Panc1 (cell line): Measurements from ENCODE around the gene CTNNA1. TPM values are rescaled to one million over a fixed set of nuclear protein-coding genes. Genes with fewer than 3 reads are reported as not detected.

Experiments
- ATAC-seq: fragments of 200-7000 bp; cut with Tn5 transposase; 2 replicates; pipeline ENCODE4 v1.9.1; 2020; ENCODE audit warnings: mild to moderate bottlenecking, moderate library complexity
- BruUV-seq: library from RNA; stranded (reverse); fragments of 400-500 nt; replicated peaks from 2 replicates; lab custom pipeline; 2021; lab: Mats Ljungman, UMichigan
- CTCF ChIA-PET: fragments of 300-600 bp; sonication (Branson Sonifier 250); formaldehyde crosslinking; loops from one replicate; lab custom pipeline; 2022; ENCODE audit warnings: antibody characterized with exemption; lab: Charles Lee
- POLR2A ChIA-PET: fragments of 300-600 bp; sonication (Branson Sonifier 250); formaldehyde crosslinking; loops from one replicate; lab custom pipeline; 2022; ENCODE audit warnings: antibody characterized with exemption; lab: Charles Lee
- DNase-seq: peaks from one replicate; pipeline ENCODE4 v3.0.0-alpha.2; 2010; ENCODE audit warnings: low read depth, low spot score
- H3K27ac ChIP-seq: 2 replicates; pipeline ENCODE4 v1.5.1; 2011; ENCODE audit warnings: mild to moderate bottlenecking, low read length, inconsistent platforms
- H3K27me3 ChIP-seq: fragments of 200-500 bp; sonication (Bioruptor generic); 2 replicates; pipeline ENCODE4 v1.6.0; 2014; ENCODE audit warnings: low read length, inconsistent platforms; ENCODE audit not compliant: control insufficient read depth, insufficient read depth
- H3K36me3 ChIP-seq: fragments of 200-500 bp; sonication (Bioruptor generic); 2 replicates; pipeline ENCODE4 v1.5.1; 2014; ENCODE audit warnings: inconsistent platforms, mild to moderate bottlenecking, low read length, moderate library complexity; ENCODE audit not compliant: control insufficient read depth, insufficient read depth
- H3K4me1 ChIP-seq: 2 replicates; pipeline ENCODE4 v1.5.1; 2011; ENCODE audit warnings: inconsistent platforms, mild to moderate bottlenecking, low read length, moderate library complexity; ENCODE audit not compliant: control insufficient read depth, insufficient read depth
- H3K4me3 ChIP-seq, 2 experiments: 2 replicates each; pipeline ENCODE4 v1.5.1; 2011 to 2012; ENCODE audit warnings: low read depth in 2 of 2, low read length in 2 of 2, mild to moderate bottlenecking in 2 of 2, inconsistent platforms in 1 of 2, moderate library complexity in 1 of 2
- H3K9me3 ChIP-seq: fragments of 200-500 bp; sonication (Bioruptor generic); 2 replicates; pipeline ENCODE4 v1.5.1; 2014; ENCODE audit warnings: low read depth, mild to moderate bottlenecking, inconsistent platforms, low read length, moderate library complexity; ENCODE audit not compliant: control insufficient read depth, insufficient read depth
- POLR2AphosphoS5 ChIP-seq: IDR thresholded peaks from 2 replicates; pipeline ENCODE4 v1.6.1; 2012; ENCODE audit warnings: mild to moderate bottlenecking, low read depth, low read length, moderate library complexity
- SIN3A ChIP-seq: IDR thresholded peaks from 2 replicates; pipeline ENCODE4 v1.6.1; 2012; ENCODE audit warnings: low read depth, mild to moderate bottlenecking, low read length, moderate library complexity, borderline replicate concordance; ENCODE audit not compliant: insufficient read depth
- TCF7L2 ChIP-seq: IDR thresholded peaks from 2 replicates; pipeline ENCODE4 v1.6.1; 2011; ENCODE audit warnings: mild to moderate bottlenecking, low read depth, low read length, inconsistent platforms
- in situ Hi-C: cut with HindIII; loops from 2 replicates; pipeline ENCODE4 v1.10.0; 2016; ENCODE audit warnings: low sequenced_read_pairs, low pct_unique_long_range_greater_than_20kb
- intact Hi-C: fragments of 100-400 bp; cut with micrococcal nuclease; formaldehyde crosslinking; loops from one replicate; pipeline ENCODE4 v1.10.0; 2022; ENCODE audit not compliant: unreplicated experiment
- total RNA-seq: library from RNA; stranded (reverse); gene quantifications from one replicate; pipeline ENCODE4 v1.2.1, GENCODE V29; 2021; ENCODE audit not compliant: unreplicated experiment
- TF ChIP-seq, protein P1 (sequence below): fragments of 450-650 bp; IDR thresholded peaks from 2 replicates; pipeline ENCODE4 v1.5.1; 2017; ENCODE audit warnings: mild to moderate bottlenecking
- TF ChIP-seq, protein P2 (sequence below), 2 experiments: IDR thresholded peaks; 2 replicates each; pipeline ENCODE4 v1.6.1; 2011 to 2012; ENCODE audit warnings: low read depth in 2 of 2, control low read depth in 1 of 2, low read length in 1 of 2, mild to moderate bottlenecking in 1 of 2, moderate library complexity in 1 of 2; ENCODE audit not compliant: insufficient read depth in 1 of 2

The CTNNA1 gene
- total RNA-seq, 1 experiment from 2014 or later, result 298 TPM

DNA sequence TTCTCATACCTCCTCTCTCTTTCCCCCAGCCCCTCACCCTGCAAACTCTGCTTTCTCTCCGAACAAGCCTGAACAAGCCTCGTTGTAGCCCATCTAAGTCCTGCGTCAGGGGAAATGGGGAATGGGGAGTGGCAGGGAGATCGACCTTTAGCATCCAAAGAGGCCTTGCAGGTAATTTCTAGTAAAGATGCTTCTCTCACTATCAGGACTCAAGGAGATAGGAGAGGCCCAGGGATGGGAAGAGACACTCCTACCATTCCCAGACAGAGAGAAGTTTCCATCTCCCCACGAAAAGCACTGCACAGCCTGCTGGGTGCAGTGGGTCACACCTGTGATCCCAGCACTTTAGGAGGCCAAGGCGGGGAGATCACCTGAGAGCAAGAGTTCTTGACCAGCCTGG lies 44.4 kb upstream of the CTNNA1 start:
- in situ Hi-C loops, result no loop called here
- TF ChIP-seq TCF7L2 (no peak), SIN3A (no peak), POLR2AphosphoS5 (no peak)
- TF ChIP-seq, protein P1, sequence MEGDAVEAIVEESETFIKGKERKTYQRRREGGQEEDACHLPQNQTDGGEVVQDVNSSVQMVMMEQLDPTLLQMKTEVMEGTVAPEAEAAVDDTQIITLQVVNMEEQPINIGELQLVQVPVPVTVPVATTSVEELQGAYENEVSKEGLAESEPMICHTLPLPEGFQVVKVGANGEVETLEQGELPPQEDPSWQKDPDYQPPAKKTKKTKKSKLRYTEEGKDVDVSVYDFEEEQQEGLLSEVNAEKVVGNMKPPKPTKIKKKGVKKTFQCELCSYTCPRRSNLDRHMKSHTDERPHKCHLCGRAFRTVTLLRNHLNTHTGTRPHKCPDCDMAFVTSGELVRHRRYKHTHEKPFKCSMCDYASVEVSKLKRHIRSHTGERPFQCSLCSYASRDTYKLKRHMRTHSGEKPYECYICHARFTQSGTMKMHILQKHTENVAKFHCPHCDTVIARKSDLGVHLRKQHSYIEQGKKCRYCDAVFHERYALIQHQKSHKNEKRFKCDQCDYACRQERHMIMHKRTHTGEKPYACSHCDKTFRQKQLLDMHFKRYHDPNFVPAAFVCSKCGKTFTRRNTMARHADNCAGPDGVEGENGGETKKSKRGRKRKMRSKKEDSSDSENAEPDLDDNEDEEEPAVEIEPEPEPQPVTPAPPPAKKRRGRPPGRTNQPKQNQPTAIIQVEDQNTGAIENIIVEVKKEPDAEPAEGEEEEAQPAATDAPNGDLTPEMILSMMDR, result no peak
- TF ChIP-seq, protein P2, sequence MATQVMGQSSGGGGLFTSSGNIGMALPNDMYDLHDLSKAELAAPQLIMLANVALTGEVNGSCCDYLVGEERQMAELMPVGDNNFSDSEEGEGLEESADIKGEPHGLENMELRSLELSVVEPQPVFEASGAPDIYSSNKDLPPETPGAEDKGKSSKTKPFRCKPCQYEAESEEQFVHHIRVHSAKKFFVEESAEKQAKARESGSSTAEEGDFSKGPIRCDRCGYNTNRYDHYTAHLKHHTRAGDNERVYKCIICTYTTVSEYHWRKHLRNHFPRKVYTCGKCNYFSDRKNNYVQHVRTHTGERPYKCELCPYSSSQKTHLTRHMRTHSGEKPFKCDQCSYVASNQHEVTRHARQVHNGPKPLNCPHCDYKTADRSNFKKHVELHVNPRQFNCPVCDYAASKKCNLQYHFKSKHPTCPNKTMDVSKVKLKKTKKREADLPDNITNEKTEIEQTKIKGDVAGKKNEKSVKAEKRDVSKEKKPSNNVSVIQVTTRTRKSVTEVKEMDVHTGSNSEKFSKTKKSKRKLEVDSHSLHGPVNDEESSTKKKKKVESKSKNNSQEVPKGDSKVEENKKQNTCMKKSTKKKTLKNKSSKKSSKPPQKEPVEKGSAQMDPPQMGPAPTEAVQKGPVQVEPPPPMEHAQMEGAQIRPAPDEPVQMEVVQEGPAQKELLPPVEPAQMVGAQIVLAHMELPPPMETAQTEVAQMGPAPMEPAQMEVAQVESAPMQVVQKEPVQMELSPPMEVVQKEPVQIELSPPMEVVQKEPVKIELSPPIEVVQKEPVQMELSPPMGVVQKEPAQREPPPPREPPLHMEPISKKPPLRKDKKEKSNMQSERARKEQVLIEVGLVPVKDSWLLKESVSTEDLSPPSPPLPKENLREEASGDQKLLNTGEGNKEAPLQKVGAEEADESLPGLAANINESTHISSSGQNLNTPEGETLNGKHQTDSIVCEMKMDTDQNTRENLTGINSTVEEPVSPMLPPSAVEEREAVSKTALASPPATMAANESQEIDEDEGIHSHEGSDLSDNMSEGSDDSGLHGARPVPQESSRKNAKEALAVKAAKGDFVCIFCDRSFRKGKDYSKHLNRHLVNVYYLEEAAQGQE (IDR thresholded peaks at IDR 0.05; ENCODE audit: insufficient read depth in 1 of 2, low read depth in 2 of 2, low read length in 1 of 2), result no peak
- no peak for ATAC-seq

DNA sequence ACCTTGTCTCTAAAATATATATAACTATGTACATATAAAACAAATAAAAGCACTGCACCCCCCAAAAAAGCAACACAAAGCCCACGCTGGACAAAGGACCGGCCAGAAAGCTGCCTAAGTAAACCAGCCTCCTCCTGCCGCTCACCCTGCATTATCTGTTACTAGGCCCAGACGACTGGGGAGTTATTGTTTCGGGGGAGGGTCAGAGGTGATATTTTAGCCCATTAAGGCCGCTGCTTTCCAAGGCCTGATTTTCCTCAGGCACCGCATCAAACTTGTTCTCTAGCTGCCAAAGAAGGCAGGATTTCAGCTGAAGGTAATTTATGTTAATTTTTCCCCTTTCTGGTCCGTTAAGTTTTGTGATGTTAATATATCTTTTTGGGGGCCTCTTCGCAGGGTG lies 44.0 kb upstream of the CTNNA1 start:
- Histone ChIP-seq H3K36me3 (no peaks in the 10 kb centered on the region), H3K9me3 (no peaks in the 10 kb centered on the region), H3K27me3 (no peaks in the 10 kb centered on the region), H3K4me1 (no peaks in the 10 kb centered on the region), H3K4me3 (no peak overlapping the region), H3K27ac (no peak overlapping the region)
- no peak for TF ChIP-seq TCF7L2
- TF ChIP-seq POLR2AphosphoS5, result no peak
- TF ChIP-seq, protein P2 (IDR thresholded peaks at IDR 0.05; ENCODE audit: insufficient read depth in 1 of 2, low read depth in 2 of 2, low read length in 1 of 2), result no peak
- no peak for TF ChIP-seq SIN3A
- TF ChIP-seq, protein P1, result no peak
- DNase-seq, result no peak
- in situ Hi-C loops (no loop called here), intact Hi-C loops (no loop called here)
- CTCF ChIA-PET, result no interaction called here
- no peak for ATAC-seq
- POLR2A ChIA-PET, result no interaction called here
- BruUV-seq, result no TSS peak

More for the DNA sequence above, 44.4 kb upstream of the CTNNA1 start:
- ChIA-PET CTCF (no interaction called here), POLR2A (no interaction called here)
- H3K27ac ChIP-seq, result no peak overlapping the region
- intact Hi-C loops, result no loop called here
- no peaks in the 10 kb centered on the region for H3K4me1 ChIP-seq
- H3K36me3 ChIP-seq, result no peaks in the 10 kb centered on the region
- no peaks in the 10 kb centered on the region for H3K9me3 ChIP-seq
- H3K4me3 ChIP-seq, result no peak overlapping the region
- no TSS peak for BruUV-seq
- H3K27me3 ChIP-seq, result no peaks in the 10 kb centered on the region
- no peak for DNase-seq
